Mononuclear cell (primary cell): ENCODE results near the gene ATP1B3. TPM values are rescaled to one million over a fixed set of nuclear protein-coding genes. Genes with fewer than 3 reads are reported as not detected.
A peak's percentile ranks its signal among the peaks of the same experiment; 100 is the strongest.

Source experiments
- H3K27me3 ChIP-seq: 2 replicates; pipeline ENCODE4 v1.6.0; 2011; ENCODE audit warnings: low read length, control low read depth; ENCODE audit not compliant: insufficient read depth
- H3K4me1 ChIP-seq: 2 replicates; pipeline ENCODE4 v1.5.1; 2011; ENCODE audit warnings: mild to moderate bottlenecking, low read length, control low read depth; ENCODE audit not compliant: insufficient read depth
- H3K4me3 ChIP-seq: 2 replicates; pipeline ENCODE4 v1.5.1; 2011; ENCODE audit warnings: mild to moderate bottlenecking, low read length, moderate library complexity
- H3K9me3 ChIP-seq: 2 replicates; pipeline ENCODE4 v1.5.1; 2011; ENCODE audit warnings: low read depth, mild to moderate bottlenecking, control low read depth, low read length
- total RNA-seq: library from RNA; depleted of rRNA; stranded (reverse); fragments of >200 nt; gene quantifications from one replicate; pipeline ENCODE4 v1.2.3, GENCODE V29; 2012

ATP1B3 gene
- total RNA-seq, 1 donor = 16.8 TPM

GRCh38 chr3:141851411-141851810 is 25.0 kb upstream of the ATP1B3 start:
- no peak overlapping the region for H3K4me3 ChIP-seq
- H3K4me1 ChIP-seq = peaks cover 58% of the 10 kb centered on the region
- H3K9me3 ChIP-seq = no peaks in the 10 kb centered on the region

GRCh38 chr3:141853081-141853601 is 23.3 kb upstream of the ATP1B3 start:
- peaks cover 58% of the 10 kb centered on the region for H3K4me1 ChIP-seq
- no peak overlapping the region for H3K4me3 ChIP-seq
- H3K27me3 ChIP-seq = no peaks in the 10 kb centered on the region
- no peaks in the 10 kb centered on the region for H3K9me3 ChIP-seq

More at GRCh38 chr3:141851411-141851810, 25.0 kb upstream of the ATP1B3 start:
- no peaks in the 10 kb centered on the region for H3K27me3 ChIP-seq

- Histone ChIP-seq H3K9me3 (no peaks in the 10 kb centered on the region), H3K4me1 (peaks cover 58% of the 10 kb centered on the region), H3K27me3 (no peaks in the 10 kb centered on the region), H3K4me3 (no peak overlapping the region)
These were observed 22.7 kb upstream of the ATP1B3 start for GRCh38 chr3:141853629-141854168.

- no peaks in the 10 kb centered on the region for H3K9me3 ChIP-seq
- H3K27me3 ChIP-seq = no peaks in the 10 kb centered on the region
- peaks cover 51% of the 10 kb centered on the region for H3K4me1 ChIP-seq
- no peak overlapping the region for H3K4me3 ChIP-seq
These were observed 21.8 kb upstream of the ATP1B3 start for GRCh38 chr3:141854599-141854998.

GRCh38 chr3:141858312-141858711 is 18.1 kb upstream of the ATP1B3 start:
- Histone ChIP-seq H3K4me1 (peaks cover 24% of the 10 kb centered on the region), H3K27me3 (no peaks in the 10 kb centered on the region), H3K9me3 (no peaks in the 10 kb centered on the region), H3K4me3 (no peak overlapping the region)

- peaks cover 15% of the 10 kb centered on the region for H3K4me1 ChIP-seq
- H3K4me3 ChIP-seq = no peak overlapping the region
- H3K9me3 ChIP-seq = no peaks in the 10 kb centered on the region
- H3K27me3 ChIP-seq = no peaks in the 10 kb centered on the region
These were observed 16.8 kb upstream of the ATP1B3 start for GRCh38 chr3:141859651-141860050.

- no peaks in the 10 kb centered on the region for H3K27me3 ChIP-seq
- no peak overlapping the region for H3K4me3 ChIP-seq
- H3K4me1 ChIP-seq = peaks cover 13% of the 10 kb centered on the region
- H3K9me3 ChIP-seq = no peaks in the 10 kb centered on the region
These were observed 16.3 kb upstream of the ATP1B3 start for GRCh38 chr3:141860086-141860669.

GRCh38 chr3:141860766-141861513 is 15.5 kb upstream of the ATP1B3 start:
- peaks cover 13% of the 10 kb centered on the region for H3K4me1 ChIP-seq
- no peaks in the 10 kb centered on the region for H3K27me3 ChIP-seq
- no peaks in the 10 kb centered on the region for H3K9me3 ChIP-seq
- H3K4me3 ChIP-seq = no peak overlapping the region

GRCh38 chr3:141862279-141862816 is 14.1 kb upstream of the ATP1B3 start:
- Histone ChIP-seq H3K9me3 (no peaks in the 10 kb centered on the region), H3K27me3 (no peaks in the 10 kb centered on the region), H3K4me3 (no peak overlapping the region), H3K4me1 (peaks cover 13% of the 10 kb centered on the region)

GRCh38 chr3:141863491-141863890 is 13.0 kb upstream of the ATP1B3 start:
- Histone ChIP-seq H3K4me1 (peaks cover 13% of the 10 kb centered on the region), H3K27me3 (no peaks in the 10 kb centered on the region), H3K4me3 (no peak overlapping the region), H3K9me3 (no peaks in the 10 kb centered on the region)

GRCh38 chr3:141864281-141864970 is 12.0 kb upstream of the ATP1B3 start:
- Histone ChIP-seq H3K27me3 (no peaks in the 10 kb centered on the region), H3K9me3 (no peaks in the 10 kb centered on the region), H3K4me1 (peaks cover 13% of the 10 kb centered on the region), H3K4me3 (no peak overlapping the region)

GRCh38 chr3:141865101-141865500 is 11.3 kb upstream of the ATP1B3 start:
- Histone ChIP-seq H3K4me3 (no peak overlapping the region), H3K9me3 (no peaks in the 10 kb centered on the region), H3K4me1 (peaks cover 13% of the 10 kb centered on the region), H3K27me3 (no peaks in the 10 kb centered on the region)

GRCh38 chr3:141870091-141870687 is 6.3 kb upstream of the ATP1B3 start:
- H3K9me3 ChIP-seq = no peaks in the 10 kb centered on the region
- no peaks in the 10 kb centered on the region for H3K4me1 ChIP-seq
- H3K27me3 ChIP-seq = no peaks in the 10 kb centered on the region
- no peak overlapping the region for H3K4me3 ChIP-seq

- H3K4me1 ChIP-seq = peaks cover 23% of the 10 kb centered on the region
- no peaks in the 10 kb centered on the region for H3K9me3 ChIP-seq
- H3K4me3 ChIP-seq = peak overlapping the region; percentile 54
- H3K27me3 ChIP-seq = no peaks in the 10 kb centered on the region
These were observed 1.0 kb upstream of the ATP1B3 start for GRCh38 chr3:141875374-141875892.
